Dendritic cell treated with granulocyte-macrophage colony-stimulating factor and Interleukin-4, amounts not matched to agents 40 ng/mL and 50 ng/mL, for 4 days (primary cell): Measurements from ENCODE around the gene GRIA1.

Experiments used
- H3K27ac Mint-ChIP-seq: one replicate; pipeline ENCODE4 v1.8.0; 2022; ENCODE audit warnings: mild to moderate bottlenecking, mixed read lengths
- H3K27me3 Mint-ChIP-seq: one replicate; pipeline ENCODE4 v1.8.0; 2022; ENCODE audit warnings: mild to moderate bottlenecking, mixed read lengths
- H3K36me3 Mint-ChIP-seq: one replicate; pipeline ENCODE4 v1.8.0; 2022; ENCODE audit warnings: low read depth, mixed read lengths
- H3K4me1 Mint-ChIP-seq: one replicate; pipeline ENCODE4 v1.8.0; 2022; ENCODE audit warnings: low read depth, mixed read lengths
- H3K4me3 Mint-ChIP-seq: one replicate; pipeline ENCODE4 v1.8.0; 2022; ENCODE audit warnings: mild to moderate bottlenecking, moderate library complexity, mixed read lengths
- H3K9me3 Mint-ChIP-seq: one replicate; pipeline ENCODE4 v1.8.0; 2022; ENCODE audit warnings: mixed read lengths
- intact Hi-C: fragments of 100-400 bp; cut with micrococcal nuclease; formaldehyde crosslinking; loops from one replicate; pipeline ENCODE4 v1.15.0; 2022

Gene GRIA1

GRCh38 chr5:153480401-153480800, 10.1 kb upstream of the GRIA1 start:
- H3K27me3 Mint-ChIP-seq, result no peaks in the 10 kb centered on the region
- no peak overlapping the region for H3K27ac Mint-ChIP-seq
- intact Hi-C loops, result no loop called here
- H3K4me1 Mint-ChIP-seq, result no peaks in the 10 kb centered on the region
- H3K36me3 Mint-ChIP-seq, result no peaks in the 10 kb centered on the region
- H3K4me3 Mint-ChIP-seq, result no peak overlapping the region
- no peaks in the 10 kb centered on the region for H3K9me3 Mint-ChIP-seq

- intact Hi-C loops, result no loop called here
- Mint-ChIP-seq H3K4me1 (no peaks in the 10 kb centered on the region), H3K4me3 (no peak overlapping the region), H3K9me3 (no peaks in the 10 kb centered on the region), H3K27ac (no peak overlapping the region), H3K36me3 (no peaks in the 10 kb centered on the region), H3K27me3 (no peaks in the 10 kb centered on the region)
Measured at GRCh38 chr5:153483482-153483881, 7.0 kb upstream of the GRIA1 start.

GRCh38 chr5:153485641-153486040, 4.8 kb upstream of the GRIA1 start:
- H3K9me3 Mint-ChIP-seq, result no peaks in the 10 kb centered on the region
- no peak overlapping the region for H3K4me3 Mint-ChIP-seq
- H3K27me3 Mint-ChIP-seq, result peaks cover 7% of the 10 kb centered on the region
- no peaks in the 10 kb centered on the region for H3K4me1 Mint-ChIP-seq
- intact Hi-C loops, result no loop called here
- H3K27ac Mint-ChIP-seq, result no peak overlapping the region
- H3K36me3 Mint-ChIP-seq, result no peaks in the 10 kb centered on the region

GRCh38 chr5:153486771-153487170, 3.7 kb upstream of the GRIA1 start:
- no peak overlapping the region for H3K27ac Mint-ChIP-seq
- H3K36me3 Mint-ChIP-seq, result no peaks in the 10 kb centered on the region
- intact Hi-C loops, result no loop called here
- H3K4me1 Mint-ChIP-seq, result no peaks in the 10 kb centered on the region
- no peaks in the 10 kb centered on the region for H3K9me3 Mint-ChIP-seq
- H3K4me3 Mint-ChIP-seq, result no peak overlapping the region
- peaks cover 16% of the 10 kb centered on the region for H3K27me3 Mint-ChIP-seq

GRCh38 chr5:153489611-153490010, 859 bp upstream of the GRIA1 start:
- Mint-ChIP-seq H3K27me3 (peaks cover 21% of the 10 kb centered on the region), H3K36me3 (no peaks in the 10 kb centered on the region), H3K4me1 (no peaks in the 10 kb centered on the region), H3K27ac (no peak overlapping the region), H3K9me3 (no peaks in the 10 kb centered on the region), H3K4me3 (no peak overlapping the region)
- intact Hi-C loops, result loop anchor here (10.0 kb wide), 1 partner anchor 475 kb away; no protein-coding TSS in a partner anchor

GRCh38 chr5:153491038-153491744, 721 bp downstream of the GRIA1 start:
- no peak overlapping the region for H3K27ac Mint-ChIP-seq
- intact Hi-C loops, result loop anchor here (10.0 kb wide), 1 partner anchor 474 kb away; no protein-coding TSS in a partner anchor
- no peaks in the 10 kb centered on the region for H3K4me1 Mint-ChIP-seq
- H3K9me3 Mint-ChIP-seq, result no peaks in the 10 kb centered on the region
- peaks cover 21% of the 10 kb centered on the region for H3K27me3 Mint-ChIP-seq
- H3K36me3 Mint-ChIP-seq, result no peaks in the 10 kb centered on the region
- no peak overlapping the region for H3K4me3 Mint-ChIP-seq

GRCh38 chr5:153491856-153492255, 1.4 kb downstream of the GRIA1 start:
- no peak overlapping the region for H3K27ac Mint-ChIP-seq
- H3K36me3 Mint-ChIP-seq, result no peaks in the 10 kb centered on the region
- H3K9me3 Mint-ChIP-seq, result no peaks in the 10 kb centered on the region
- H3K27me3 Mint-ChIP-seq, result peaks cover 21% of the 10 kb centered on the region
- no peak overlapping the region for H3K4me3 Mint-ChIP-seq
- intact Hi-C loops, result loop anchor here (10.0 kb wide), 1 partner anchor 473 kb away; no protein-coding TSS in a partner anchor
- no peaks in the 10 kb centered on the region for H3K4me1 Mint-ChIP-seq

GRCh38 chr5:153496835-153497234, 6.4 kb downstream of the GRIA1 start:
- Mint-ChIP-seq H3K36me3 (no peaks in the 10 kb centered on the region), H3K27ac (no peak overlapping the region), H3K4me3 (no peak overlapping the region), H3K4me1 (no peaks in the 10 kb centered on the region), H3K27me3 (peaks cover 4% of the 10 kb centered on the region), H3K9me3 (no peaks in the 10 kb centered on the region)
- intact Hi-C loops, result loop anchor here (10.0 kb wide), 1 partner anchor 468 kb away; no protein-coding TSS in a partner anchor

- no peaks in the 10 kb centered on the region for H3K36me3 Mint-ChIP-seq
- no peaks in the 10 kb centered on the region for H3K27me3 Mint-ChIP-seq
- intact Hi-C loops, result loop anchor here (10.0 kb wide), 1 partner anchor 466 kb away; no protein-coding TSS in a partner anchor
- no peaks in the 10 kb centered on the region for H3K9me3 Mint-ChIP-seq
- no peak overlapping the region for H3K27ac Mint-ChIP-seq
- no peaks in the 10 kb centered on the region for H3K4me1 Mint-ChIP-seq
- no peak overlapping the region for H3K4me3 Mint-ChIP-seq
Measured at GRCh38 chr5:153498516-153498915, 8.0 kb downstream of the GRIA1 start.

GRCh38 chr5:153500178-153500577, 9.7 kb downstream of the GRIA1 start:
- Mint-ChIP-seq H3K4me3 (no peak overlapping the region), H3K4me1 (no peaks in the 10 kb centered on the region), H3K27ac (no peak overlapping the region), H3K27me3 (no peaks in the 10 kb centered on the region), H3K9me3 (no peaks in the 10 kb centered on the region), H3K36me3 (no peaks in the 10 kb centered on the region)
- intact Hi-C loops, result no loop called here

- H3K27me3 Mint-ChIP-seq, result no peaks in the 10 kb centered on the region
- no peaks in the 10 kb centered on the region for H3K4me1 Mint-ChIP-seq
- H3K36me3 Mint-ChIP-seq, result no peaks in the 10 kb centered on the region
- no peak overlapping the region for H3K4me3 Mint-ChIP-seq
- H3K9me3 Mint-ChIP-seq, result no peaks in the 10 kb centered on the region
- intact Hi-C loops, result no loop called here
- H3K27ac Mint-ChIP-seq, result no peak overlapping the region
Measured at GRCh38 chr5:153504726-153505125, 14.3 kb downstream of the GRIA1 start.

- Mint-ChIP-seq H3K36me3 (no peaks in the 10 kb centered on the region), H3K27ac (no peak overlapping the region), H3K27me3 (no peaks in the 10 kb centered on the region), H3K4me1 (no peaks in the 10 kb centered on the region), H3K4me3 (no peak overlapping the region), H3K9me3 (no peaks in the 10 kb centered on the region)
- intact Hi-C loops, result no loop called here
Measured at GRCh38 chr5:153508700-153509099, 18.2 kb downstream of the GRIA1 start.

GRCh38 chr5:153511622-153512021, 21.2 kb downstream of the GRIA1 start:
- Mint-ChIP-seq H3K27ac (no peak overlapping the region), H3K9me3 (no peaks in the 10 kb centered on the region), H3K4me3 (no peak overlapping the region), H3K4me1 (no peaks in the 10 kb centered on the region), H3K36me3 (no peaks in the 10 kb centered on the region), H3K27me3 (no peaks in the 10 kb centered on the region)
- intact Hi-C loops, result no loop called here

- no peaks in the 10 kb centered on the region for H3K9me3 Mint-ChIP-seq
- H3K4me3 Mint-ChIP-seq, result no peak overlapping the region
- intact Hi-C loops, result no loop called here
- H3K27ac Mint-ChIP-seq, result no peak overlapping the region
- no peaks in the 10 kb centered on the region for H3K4me1 Mint-ChIP-seq
- H3K27me3 Mint-ChIP-seq, result no peaks in the 10 kb centered on the region
- no peaks in the 10 kb centered on the region for H3K36me3 Mint-ChIP-seq
Measured at GRCh38 chr5:153513156-153513555, 22.7 kb downstream of the GRIA1 start.

- Mint-ChIP-seq H3K27me3 (no peaks in the 10 kb centered on the region), H3K4me3 (no peak overlapping the region), H3K9me3 (no peaks in the 10 kb centered on the region), H3K27ac (no peak overlapping the region), H3K4me1 (no peaks in the 10 kb centered on the region), H3K36me3 (no peaks in the 10 kb centered on the region)
- intact Hi-C loops, result no loop called here
Measured at GRCh38 chr5:153515301-153515700, 24.8 kb downstream of the GRIA1 start.
